Hepatocyte (in vitro differentiated cells): Measurements from ENCODE around the gene FLOT1. TPM values are rescaled to one million over a fixed set of nuclear protein-coding genes. Genes with fewer than 3 reads are reported as not detected.

Experiments used
- DNase-seq: peaks from one replicate; pipeline ENCODE4 v3.0.0-alpha.2; 2016; ENCODE audit warnings: low spot score
- H2AFZ ChIP-seq: fragments of 200-600 bp; sonication (generic); 2 replicates; pipeline ENCODE4 v1.6.0; 2016; ENCODE audit warnings: antibody characterized with exemption, mild to moderate bottlenecking
- H3K27ac ChIP-seq: fragments of 200-600 bp; sonication (generic); 2 replicates; pipeline ENCODE4 v1.5.1; 2016; ENCODE audit warnings: mild to moderate bottlenecking
- H3K27me3 ChIP-seq: fragments of 200-600 bp; sonication (generic); 2 replicates; pipeline ENCODE4 v1.6.1; 2016
- H3K36me3 ChIP-seq: fragments of 200-600 bp; sonication (generic); replicated peaks from 2 replicates; pipeline ENCODE4 v1.5.1; 2016; ENCODE audit warnings: low read depth; ENCODE audit not compliant: insufficient read depth
- H3K4me1 ChIP-seq: fragments of 200-600 bp; sonication (generic); 2 replicates; pipeline ENCODE4 v1.5.1; 2016; ENCODE audit warnings: mild to moderate bottlenecking, moderate library complexity; ENCODE audit not compliant: insufficient read depth
- H3K4me2 ChIP-seq: fragments of 200-600 bp; sonication (generic); 2 replicates; pipeline ENCODE4 v1.6.0; 2016
- H3K4me3 ChIP-seq: fragments of 200-600 bp; sonication (generic); 2 replicates; pipeline ENCODE4 v1.5.1; 2016; ENCODE audit warnings: mild to moderate bottlenecking
- H3K79me2 ChIP-seq: fragments of 200-600 bp; sonication (generic); 2 replicates; pipeline ENCODE4 v1.6.0; 2017; ENCODE audit warnings: mild to moderate bottlenecking
- H3K9me2 ChIP-seq: fragments of 200-600 bp; sonication (generic); replicated peaks from 2 replicates; pipeline ENCODE4 v1.6.0; 2017; ENCODE audit warnings: mild to moderate bottlenecking; ENCODE audit not compliant: insufficient read depth
- H3K9me3 ChIP-seq: fragments of 200-600 bp; sonication (generic); 2 replicates; pipeline ENCODE4 v1.5.1; 2016; ENCODE audit warnings: low read depth, mild to moderate bottlenecking
- H4K20me1 ChIP-seq: fragments of 200-600 bp; sonication (generic); 2 replicates; pipeline ENCODE4 v1.6.0; 2016; ENCODE audit warnings: mild to moderate bottlenecking; ENCODE audit not compliant: insufficient read depth, poor library complexity, severe bottlenecking
- CTCF ChIP-seq: fragments of 200-600 bp; sonication (generic); IDR thresholded peaks from 2 replicates; pipeline ENCODE4 v1.5.1; 2016; ENCODE audit warnings: antibody characterized with exemption, mild to moderate bottlenecking; ENCODE audit not compliant: poor library complexity
- EZH2 ChIP-seq: fragments of 200-600 bp; sonication (generic); IDR thresholded peaks from 2 replicates; pipeline ENCODE4 v1.6.1; 2016; ENCODE audit warnings: antibody characterized with exemption, mild to moderate bottlenecking, borderline replicate concordance
- EZH2phosphoT487 ChIP-seq: fragments of 200-600 bp; sonication (generic); IDR thresholded peaks from one replicate; pipeline ENCODE4 v1.6.1; 2018; ENCODE audit warnings: antibody characterized with exemption, mild to moderate bottlenecking, low read depth, moderate library complexity; ENCODE audit not compliant: unreplicated experiment, severe bottlenecking
- WGBS: methylation state at CpG from one replicate; pipeline ENCODE4 v1.1.6; 2016; ENCODE audit warnings: low lambda C conversion rate; ENCODE audit errors: missing lambda C conversion rate; 5-methylcytosine and 5-hydroxymethylcytosine counted together
- polyA plus RNA-seq: library from polyadenylated mRNA; unstranded; fragments of >200 nt; fragmentation: Nextera tagmentation; extraction: Ambion mirVana; gene quantifications from 2 replicates; pipeline ENCODE4 v1.2.1, GENCODE V29; 2016
- total RNA-seq: library from RNA; depleted of rRNA; stranded (reverse); fragments of >200 nt; gene quantifications from 2 replicates; pipeline ENCODE4 v1.2.3, GENCODE V29; 2014

FLOT1 gene
- total and polyA plus RNA-seq, 2 experiments from 2014 or later: 93.5 to 144 TPM

DNA sequence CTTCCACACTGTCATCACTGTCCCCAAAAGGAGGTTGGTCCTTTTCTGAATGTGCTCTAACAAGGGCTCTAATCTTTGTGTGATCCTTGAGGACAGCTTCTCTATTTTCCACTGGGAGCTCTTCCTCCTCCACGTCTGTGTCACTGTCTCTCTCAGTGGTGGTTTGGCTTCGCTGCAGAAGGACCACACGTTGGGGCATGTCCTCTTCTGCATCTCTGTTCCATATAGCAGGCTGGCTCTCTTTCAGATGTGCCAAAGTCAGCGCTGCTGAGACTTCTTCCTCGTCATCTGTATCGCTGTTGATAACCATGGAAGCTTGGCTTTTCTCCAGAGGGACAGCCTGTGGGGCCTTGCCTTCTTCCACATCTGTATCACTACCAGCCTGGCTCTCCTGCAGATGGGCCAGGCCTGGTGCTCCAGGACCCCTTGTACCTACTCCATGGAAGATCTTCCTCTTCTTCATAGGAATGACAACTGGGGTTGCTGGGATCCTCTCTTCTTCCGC lies 30.0 kb downstream of the FLOT1 start:
- Histone ChIP-seq H3K4me3 (no peak overlapping the region), H3K4me1 (no peaks in the 10 kb centered on the region), H3K27ac (no peak overlapping the region), H3K9me3 (no peaks in the 10 kb centered on the region), H3K4me2 (no peak overlapping the region), H3K27me3 (no peaks in the 10 kb centered on the region), H3K79me2 (peaks cover 6% of the 10 kb centered on the region), H4K20me1 (no peaks in the 10 kb centered on the region), H3K36me3 (no peaks in the 10 kb centered on the region), H2AFZ (no peak overlapping the region), H3K9me2 (no peaks in the 10 kb centered on the region)
- DNase-seq: no peak
- no peak for TF ChIP-seq EZH2phosphoT487
- TF ChIP-seq EZH2: no peak
- TF ChIP-seq CTCF: no peak
- WGBS: 97% methylated on average over 7 of the region's 7 CpGs

DNA sequence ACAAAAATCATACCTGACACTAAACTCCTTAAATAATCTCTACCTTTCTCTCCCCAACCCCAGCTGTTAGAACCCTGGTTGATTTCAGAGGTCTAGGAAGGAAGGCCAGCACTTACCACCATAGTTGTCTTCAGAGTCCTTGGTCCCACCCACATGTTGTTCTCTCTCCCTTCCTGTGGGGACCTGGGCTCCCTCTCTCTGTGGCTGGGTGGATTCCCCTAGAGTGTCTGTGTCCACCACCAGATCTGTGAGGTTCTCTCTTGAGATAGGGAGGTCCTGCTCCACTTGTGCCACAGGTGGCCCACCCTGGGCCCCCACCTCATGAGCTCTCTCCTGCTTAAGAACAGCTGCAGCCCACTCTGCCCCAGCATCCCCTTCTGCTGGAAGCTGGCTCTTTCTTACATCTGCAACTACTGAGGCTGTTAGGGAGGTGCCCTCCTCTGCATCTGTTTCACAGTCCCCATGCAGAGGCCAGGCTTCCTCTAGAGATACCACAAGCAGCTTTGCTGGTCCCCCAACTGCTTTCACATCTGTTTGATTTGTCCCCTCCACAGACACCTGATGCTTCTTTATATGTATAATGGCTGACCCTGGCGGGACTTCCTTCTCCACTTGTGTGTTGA lies 30.6 kb downstream of the FLOT1 start:
- TF ChIP-seq EZH2 (no peak), CTCF (no peak), EZH2phosphoT487 (no peak)
- H3K79me2 ChIP-seq: peaks cover 6% of the 10 kb centered on the region
- H2AFZ ChIP-seq: no peak overlapping the region
- DNase-seq: no peak
- no peaks in the 10 kb centered on the region for H3K9me3 ChIP-seq
- no peaks in the 10 kb centered on the region for H3K9me2 ChIP-seq
- H3K27me3 ChIP-seq: no peaks in the 10 kb centered on the region
- no peaks in the 10 kb centered on the region for H3K36me3 ChIP-seq
- no peaks in the 10 kb centered on the region for H3K4me1 ChIP-seq
- no peak overlapping the region for H3K27ac ChIP-seq
- no peak overlapping the region for H3K4me3 ChIP-seq
- no peak overlapping the region for H3K4me2 ChIP-seq
- WGBS: 100% methylated on average over 1 of the region's 1 CpG
- no peaks in the 10 kb centered on the region for H4K20me1 ChIP-seq

GRCh38 chr6:30709101-30709868 lies 33.2 kb downstream of the FLOT1 start:
- no peaks in the 10 kb centered on the region for H3K9me2 ChIP-seq
- H3K4me1 ChIP-seq: no peaks in the 10 kb centered on the region
- H4K20me1 ChIP-seq: no peaks in the 10 kb centered on the region
- 98% methylated on average over 2 of the region's 2 CpGs for WGBS
- no peak overlapping the region for H3K27ac ChIP-seq
- H3K4me2 ChIP-seq: no peak overlapping the region
- DNase-seq: no peak
- no peak overlapping the region for H3K4me3 ChIP-seq
- no peaks in the 10 kb centered on the region for H3K36me3 ChIP-seq
- no peaks in the 10 kb centered on the region for H3K79me2 ChIP-seq
- no peaks in the 10 kb centered on the region for H3K27me3 ChIP-seq
- TF ChIP-seq CTCF (no peak), EZH2phosphoT487 (no peak), EZH2 (no peak)
- no peaks in the 10 kb centered on the region for H3K9me3 ChIP-seq
- H2AFZ ChIP-seq: no peak overlapping the region
